Activated CD4-positive, CD25-positive, alpha-beta regulatory T cell treated with anti-CD3 and anti-CD28 coated beads, Interleukin-2, amount 50 U/mL, for 72 hours (primary cell): Measurements from ENCODE around the gene SLC23A2.
"Not testable (repeated sequence)": the region's sequence is repeated elsewhere in the genome, so short reads cannot be mapped to it uniquely, and the experiment has no call there.

Experiments used
- DNase-seq: peaks from one replicate; pipeline ENCODE4 v3.0.0; 2021

Gene SLC23A2

DNA sequence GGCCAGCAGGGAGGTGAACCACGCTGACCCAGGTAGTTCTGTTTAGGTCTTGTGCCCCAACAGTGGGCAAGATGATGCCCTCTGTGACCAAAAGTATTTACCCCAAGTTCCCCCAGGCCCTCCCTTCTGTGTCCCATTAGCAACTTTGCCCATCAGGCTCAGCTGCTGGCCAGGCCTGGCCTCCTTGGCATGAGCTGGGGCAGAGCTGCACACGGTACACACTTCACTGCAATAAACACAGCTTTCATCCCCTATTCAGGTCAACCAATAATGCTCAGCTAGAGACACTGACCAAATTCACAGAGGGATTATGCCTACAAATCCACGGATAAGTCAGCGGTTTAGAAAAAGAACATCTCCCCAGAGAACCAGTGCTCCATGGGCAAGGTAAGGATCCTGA lies 103.7 kb downstream of the SLC23A2 start:
- DNase-seq, result no peak

DNA sequence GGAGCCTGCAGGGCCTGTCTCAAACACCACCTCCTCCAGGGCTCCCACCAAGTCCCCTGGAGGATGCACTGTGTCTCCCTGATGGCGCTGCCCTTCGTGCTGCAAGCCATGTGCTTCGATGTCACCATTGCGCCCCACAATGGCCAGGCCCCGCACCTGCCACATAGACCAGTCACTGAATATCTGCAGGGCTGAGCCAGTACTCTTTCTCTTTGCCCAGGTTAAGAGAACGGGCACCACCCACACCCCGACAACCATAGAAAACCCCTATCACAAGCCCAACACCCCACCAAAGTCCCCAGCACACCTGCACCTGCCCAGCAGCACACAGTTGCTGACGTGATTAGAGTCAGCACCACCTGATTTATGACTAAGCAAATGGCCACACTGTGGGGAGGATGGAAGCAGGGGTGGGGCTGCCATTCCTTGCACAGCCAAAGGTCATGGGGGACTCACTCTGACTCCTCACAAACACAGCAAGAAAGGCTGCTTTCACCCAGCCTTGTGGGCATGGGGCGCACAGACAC lies 104.3 kb downstream of the SLC23A2 start:
- DNase-seq, result no peak

DNA sequence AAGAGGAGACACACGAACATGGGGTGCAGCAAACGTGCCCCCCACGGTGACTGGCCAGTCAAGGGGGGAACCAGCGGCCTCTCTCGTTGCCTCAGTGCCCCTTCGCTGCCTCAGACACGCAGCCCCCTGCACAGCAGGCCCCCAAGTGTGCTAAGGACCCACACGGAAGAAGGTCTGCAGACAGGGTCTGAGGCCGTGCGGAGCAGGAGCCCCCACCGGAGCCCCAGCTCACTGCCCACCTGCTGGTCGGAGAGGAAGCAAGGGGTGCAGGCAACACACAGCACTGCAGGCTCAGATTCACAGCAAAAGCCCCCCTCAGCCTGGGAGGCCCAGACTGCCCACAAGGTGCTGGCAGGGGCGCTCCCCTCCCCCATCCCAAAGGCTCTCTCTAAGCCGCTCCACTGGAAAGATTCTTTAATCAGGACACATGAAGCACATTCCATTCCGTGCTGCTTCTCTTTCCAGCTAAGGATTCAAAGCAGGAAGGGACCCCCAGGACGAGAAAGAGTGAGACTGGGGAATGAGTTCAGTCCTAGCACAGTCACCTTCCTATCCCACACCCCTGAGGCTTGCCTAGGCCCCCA lies 105.1 kb downstream of the SLC23A2 start:
- no peak for DNase-seq

DNA sequence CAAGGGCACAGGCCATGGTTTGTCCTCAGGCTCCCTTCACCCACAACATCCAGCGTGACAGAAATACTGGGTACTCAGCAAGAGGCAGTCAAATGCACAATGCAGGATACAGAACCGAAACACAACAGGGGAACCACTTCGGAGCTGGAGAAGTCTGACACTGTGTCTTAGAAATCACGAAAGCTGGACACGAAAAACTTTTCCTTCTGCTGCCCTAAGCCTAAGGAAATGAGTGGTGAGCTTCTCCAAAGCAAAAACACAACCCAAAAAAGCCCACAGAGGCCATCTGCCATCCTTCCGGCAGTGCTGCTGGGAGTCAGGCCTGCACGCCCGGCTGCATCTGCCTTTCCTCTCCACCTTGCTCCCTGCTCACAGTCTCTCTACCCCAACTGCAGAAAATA lies 106.3 kb downstream of the SLC23A2 start:
- DNase-seq, result no peak

DNA sequence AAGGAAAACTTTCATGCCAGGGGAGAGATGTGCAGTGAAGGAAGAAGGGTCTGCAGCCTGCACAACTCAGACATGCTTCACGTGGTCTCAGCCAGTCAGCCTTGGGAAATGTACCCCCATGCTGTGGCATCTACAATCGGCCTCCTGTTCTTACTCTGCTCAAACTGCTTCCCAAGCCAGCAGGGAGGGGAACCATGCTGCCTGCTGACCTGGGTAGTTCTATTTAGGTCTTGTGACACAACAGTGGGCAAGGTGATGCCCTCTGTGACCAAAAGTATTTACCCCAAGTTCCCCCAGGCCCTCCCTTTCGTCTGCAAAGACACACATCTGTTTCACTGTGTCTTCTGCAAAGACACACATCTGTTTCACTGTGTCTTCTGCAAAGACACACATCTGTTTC lies 106.9 kb downstream of the SLC23A2 start:
- no peak for DNase-seq

DNA sequence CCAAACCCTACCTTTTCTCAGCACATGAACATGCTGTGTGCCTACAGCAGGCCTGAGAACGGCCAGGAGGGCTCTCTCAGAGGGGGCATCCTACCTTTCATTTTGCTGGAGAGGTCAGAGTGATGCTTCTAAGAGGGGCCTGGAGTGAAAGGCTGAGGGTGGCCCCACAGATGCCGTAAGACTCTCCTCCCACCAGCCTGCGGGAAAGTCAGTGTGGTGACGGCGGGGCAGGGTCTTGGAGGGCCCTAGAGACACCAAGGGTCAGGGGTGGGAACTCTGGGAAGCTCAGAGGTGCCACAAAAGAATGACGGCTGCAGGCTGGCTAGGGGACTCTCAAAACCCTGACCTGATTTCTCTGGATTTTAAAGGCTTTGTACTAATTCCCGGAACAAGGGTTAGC lies 107.6 kb downstream of the SLC23A2 start:
- no peak for DNase-seq

DNA sequence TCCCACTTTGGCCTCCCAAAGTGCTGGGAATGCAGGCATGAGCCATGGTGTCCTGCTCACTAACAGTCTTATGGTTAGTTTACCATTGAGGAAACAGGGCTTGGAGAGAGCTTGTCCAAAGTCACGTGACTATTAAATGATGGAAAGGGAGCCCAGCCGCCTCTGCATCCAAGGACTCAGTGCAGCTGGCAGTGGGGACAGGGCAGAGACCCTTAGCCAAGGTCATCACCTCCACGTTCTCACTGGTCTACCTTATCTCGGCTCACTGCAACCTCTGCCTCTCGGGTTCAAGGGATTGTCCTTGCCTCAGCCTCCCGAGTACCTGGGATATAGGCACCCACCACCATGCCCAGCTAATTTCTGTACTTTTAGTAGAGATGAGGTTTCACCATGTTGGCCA lies 109.3 kb downstream of the SLC23A2 start:
- DNase-seq, result no peak

DNA sequence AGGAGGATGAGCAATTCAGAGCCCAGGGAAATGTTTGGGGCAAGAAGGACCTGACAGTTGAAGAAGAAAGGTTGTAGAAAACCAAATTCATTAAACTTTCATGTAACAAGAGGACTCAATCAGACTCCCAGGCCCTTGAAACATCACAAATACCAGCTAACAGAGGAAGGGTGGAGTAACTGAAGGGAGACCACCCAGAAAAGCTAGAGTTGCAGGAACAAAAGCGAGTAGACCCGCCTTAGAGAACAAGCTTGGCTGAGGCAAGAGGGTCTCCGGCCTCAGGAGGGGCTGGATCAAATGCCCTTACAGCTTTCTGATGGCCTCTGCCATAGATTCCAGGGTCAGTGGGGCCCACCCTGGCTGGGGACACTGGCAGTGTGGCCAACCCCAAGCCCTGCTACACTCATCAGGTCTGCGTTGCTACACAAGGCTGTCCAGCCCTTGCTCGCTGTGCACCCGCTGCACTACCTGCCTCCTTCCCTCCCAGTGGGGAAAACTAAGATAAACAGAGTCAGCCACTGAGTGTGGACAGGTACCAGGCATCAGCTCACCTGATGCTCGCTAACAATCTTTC lies 110.0 kb downstream of the SLC23A2 start:
- no peak for DNase-seq

DNA sequence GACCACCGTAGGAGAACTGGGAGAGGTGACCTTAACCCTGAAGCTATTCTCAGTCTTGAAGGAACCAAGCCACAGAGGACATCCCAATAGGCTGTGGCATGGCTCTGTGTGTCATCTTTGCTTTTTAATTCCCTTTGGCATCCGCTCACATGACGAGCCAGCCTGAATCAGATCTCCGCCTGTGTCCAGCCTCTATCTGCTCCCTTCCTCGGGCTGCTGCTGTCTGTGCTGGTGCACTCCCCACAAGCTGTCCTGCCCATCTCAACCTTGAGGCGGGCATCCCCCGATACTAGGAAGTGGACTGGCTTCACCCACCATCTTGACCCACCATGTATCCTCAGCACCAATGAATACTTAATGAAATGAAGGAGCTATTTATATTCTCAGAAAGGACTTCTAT lies 111.9 kb downstream of the SLC23A2 start:
- no peak for DNase-seq

DNA sequence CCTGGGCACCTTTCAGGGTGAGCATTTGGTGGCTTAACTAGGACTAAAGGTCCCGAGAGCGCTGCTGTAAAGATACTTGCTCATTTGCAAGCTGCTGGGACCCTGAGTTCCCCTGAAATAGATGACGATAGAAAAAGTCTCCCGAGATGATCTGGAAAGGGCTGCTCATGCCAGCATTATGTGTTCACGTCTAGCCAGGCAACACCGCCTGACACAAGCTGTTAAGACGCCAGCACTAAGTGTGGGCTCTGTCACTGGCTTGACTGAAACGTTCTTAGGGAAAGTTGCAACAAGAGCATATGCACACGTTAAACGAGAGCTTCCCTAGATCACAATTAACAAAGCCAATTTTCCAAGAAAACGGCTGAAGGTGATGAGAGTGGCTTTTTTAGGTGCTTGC lies 113.7 kb downstream of the SLC23A2 start:
- DNase-seq, result no peak

DNA sequence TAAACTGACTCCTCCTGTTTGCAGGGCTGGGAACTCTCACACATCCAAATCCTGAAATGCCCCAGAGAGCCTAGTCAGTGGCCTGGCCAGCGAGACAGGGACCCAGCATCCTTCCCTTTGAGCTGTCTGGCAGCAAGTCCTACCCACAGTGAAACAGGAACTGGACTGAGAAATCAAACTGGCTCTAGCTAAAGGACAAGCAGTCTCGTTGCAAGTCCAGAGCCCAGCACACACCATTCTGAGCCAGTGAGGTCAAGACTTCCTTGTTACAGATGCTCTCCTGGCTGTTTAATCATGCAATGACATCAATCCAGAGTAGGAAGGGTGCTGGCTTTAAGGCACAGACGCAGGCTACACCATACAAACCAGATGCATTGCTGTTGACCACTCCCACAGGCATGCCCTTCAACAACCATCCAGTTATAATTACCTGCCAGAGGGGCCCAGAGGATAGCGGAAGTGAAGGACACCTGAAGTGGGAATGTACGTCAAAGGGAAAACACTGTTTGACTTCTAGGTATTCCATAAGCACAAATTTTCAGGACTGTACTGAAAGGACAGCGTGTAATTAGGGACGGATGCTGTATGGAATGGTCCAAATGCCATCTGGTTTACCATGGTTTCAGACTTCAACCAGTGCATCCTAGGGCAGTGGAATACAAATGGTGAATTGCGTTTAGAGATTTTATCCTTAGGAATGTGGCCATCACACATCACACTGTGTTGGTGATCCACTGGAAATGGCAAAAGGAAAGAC lies 114.4 kb downstream of the SLC23A2 start:
- no peak for DNase-seq

DNA sequence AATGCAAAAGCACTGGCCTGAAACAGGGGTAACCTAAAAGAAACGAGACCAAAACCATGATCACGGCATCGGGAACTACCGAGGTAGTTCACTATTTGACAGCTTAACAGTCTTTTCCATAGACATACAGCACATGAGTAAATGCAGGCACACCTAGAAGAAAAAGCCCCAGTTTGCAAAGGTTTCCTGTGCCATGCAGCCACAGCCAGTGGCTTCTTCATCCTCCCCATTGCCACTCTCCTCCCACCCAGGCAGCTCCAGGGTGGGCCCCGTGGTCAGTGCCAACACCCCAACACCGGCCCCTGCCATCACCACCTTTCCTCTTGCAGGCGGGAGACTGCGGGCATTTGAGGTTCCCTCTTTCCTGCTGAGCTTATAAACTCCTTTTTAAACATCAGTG lies 115.4 kb downstream of the SLC23A2 start:
- no peak for DNase-seq

DNA sequence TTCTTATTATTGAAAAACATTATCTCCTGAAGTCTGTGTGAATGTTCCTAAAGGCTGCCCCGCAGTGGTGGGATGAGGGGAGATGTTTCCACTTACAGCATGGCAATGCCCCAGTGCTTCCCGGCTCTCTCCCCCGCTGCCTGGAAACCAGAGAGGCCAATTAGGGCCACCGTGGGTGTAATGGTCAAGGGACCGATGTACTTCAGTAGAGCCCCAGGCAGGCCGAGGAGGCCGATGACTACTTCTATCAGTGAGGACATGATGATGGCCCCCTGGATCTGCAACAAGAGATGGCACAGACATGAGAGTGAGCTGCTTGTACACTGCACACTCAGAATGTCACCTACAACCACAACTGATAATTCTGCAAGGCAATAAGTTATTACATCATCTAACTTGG lies 117.8 kb downstream of the SLC23A2 start:
- DNase-seq, result no peak

DNA sequence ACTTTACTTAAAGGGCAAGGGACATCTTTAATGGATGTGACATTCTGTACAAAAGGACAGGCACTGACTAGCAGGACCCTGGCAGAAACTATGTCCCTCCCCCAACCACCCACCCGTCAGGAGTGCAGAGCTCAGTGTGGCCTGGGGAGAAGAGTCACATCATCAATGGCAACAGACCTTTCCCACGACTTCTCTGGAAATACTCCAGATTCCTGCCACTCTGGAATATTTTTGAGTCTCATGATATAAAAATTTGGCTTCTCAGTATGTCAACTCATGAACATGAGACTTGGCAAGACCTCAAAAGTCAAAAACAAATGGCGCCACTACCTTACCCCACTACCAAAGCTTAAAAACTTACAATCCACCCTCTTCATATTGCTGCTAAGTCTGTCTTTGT lies 118.3 kb downstream of the SLC23A2 start:
- DNase-seq, result no peak

DNA sequence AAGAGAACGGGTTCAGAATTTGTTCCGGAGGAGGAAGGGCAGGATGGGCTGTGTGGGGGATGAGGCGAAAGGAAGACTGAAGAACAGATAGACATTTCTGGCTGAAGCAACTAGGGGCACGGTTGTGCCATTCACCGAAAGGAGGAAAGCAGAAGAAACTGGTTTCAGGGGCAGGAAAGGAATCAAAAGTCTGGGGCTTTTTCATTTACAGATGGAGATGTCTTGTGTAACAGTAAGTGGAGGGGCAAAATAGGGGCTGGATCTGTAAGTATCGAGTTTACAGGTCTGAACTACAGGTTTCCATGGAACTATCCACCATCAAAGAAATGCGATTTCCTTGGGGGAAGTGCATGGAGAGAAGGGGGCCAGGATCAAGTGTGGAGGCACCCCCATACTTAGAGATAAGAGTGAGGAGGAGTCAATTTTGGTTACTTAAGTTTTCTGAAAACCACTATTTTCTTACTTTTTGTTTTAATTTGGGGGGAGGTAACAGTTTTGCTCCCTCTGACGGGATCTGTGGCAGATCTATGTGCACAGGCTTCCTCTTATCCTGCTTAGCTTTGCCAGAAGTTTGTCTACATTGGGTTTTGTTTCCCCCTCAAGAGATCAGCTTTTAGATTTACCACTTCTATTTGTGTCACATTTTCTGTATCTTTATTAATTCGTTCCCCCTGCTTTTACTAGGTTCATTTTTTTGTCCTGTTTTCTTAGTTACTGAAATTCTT lies 120.1 kb downstream of the SLC23A2 start:
- DNase-seq, result no peak

DNA sequence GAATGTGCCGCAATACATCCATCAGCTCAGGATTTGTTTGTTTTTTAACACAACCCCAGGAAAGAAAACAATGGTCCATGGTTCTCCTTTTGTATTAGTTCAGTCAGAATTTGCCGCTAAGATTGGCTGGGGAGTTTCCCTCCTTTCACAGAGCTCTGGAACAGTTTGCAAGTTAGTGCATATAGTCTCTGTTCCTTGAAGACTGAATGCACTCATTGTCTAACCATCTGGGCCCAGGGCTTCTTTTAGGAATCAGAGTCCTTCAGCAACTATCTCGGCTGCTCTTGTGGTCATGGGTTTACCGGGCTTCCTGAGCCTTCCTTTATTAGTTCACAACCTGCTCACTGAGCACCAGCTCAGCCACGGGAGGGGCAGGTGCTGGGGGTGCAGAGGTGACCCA lies 121.3 kb downstream of the SLC23A2 start:
- DNase-seq, result no peak

DNA sequence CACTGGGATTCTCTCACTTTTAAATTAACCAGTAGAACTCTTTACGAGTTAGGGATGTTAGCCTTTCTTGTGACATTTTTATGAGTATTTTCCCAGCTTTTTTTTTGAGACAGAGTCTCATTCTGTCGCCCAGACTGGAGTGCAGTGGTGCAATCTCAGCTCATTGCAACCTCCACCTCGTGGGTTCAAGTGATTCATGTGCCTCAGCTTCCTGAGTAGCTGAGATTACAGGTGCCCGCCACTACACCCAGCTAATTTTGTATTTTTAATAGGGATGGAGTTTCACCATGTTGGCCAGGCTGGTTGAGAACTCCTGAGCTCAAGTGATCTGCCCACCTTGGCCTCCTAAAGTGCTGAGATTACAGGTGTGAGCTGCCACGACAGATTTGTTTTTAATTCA lies 123.2 kb downstream of the SLC23A2 start:
- not testable (repeated sequence) for DNase-seq

DNA sequence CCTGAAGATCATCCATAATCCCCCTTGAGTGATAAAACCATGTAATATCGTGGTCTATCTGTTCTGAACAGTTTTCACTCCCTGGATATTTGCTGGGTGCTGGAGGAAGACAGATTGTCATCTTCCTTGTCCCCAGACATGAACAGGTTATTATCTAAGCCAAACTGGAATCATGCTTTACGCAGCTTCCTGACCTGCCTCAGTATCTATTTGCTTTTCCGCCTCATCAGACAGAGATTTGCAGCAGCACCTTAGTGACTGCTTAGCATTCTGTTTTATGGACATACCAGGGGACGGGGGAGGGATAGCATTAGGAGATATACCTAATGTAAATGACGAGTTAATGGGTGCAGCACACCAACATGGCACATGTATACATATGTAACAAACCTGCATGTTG lies 124.6 kb downstream of the SLC23A2 start:
- DNase-seq, result no peak

DNA sequence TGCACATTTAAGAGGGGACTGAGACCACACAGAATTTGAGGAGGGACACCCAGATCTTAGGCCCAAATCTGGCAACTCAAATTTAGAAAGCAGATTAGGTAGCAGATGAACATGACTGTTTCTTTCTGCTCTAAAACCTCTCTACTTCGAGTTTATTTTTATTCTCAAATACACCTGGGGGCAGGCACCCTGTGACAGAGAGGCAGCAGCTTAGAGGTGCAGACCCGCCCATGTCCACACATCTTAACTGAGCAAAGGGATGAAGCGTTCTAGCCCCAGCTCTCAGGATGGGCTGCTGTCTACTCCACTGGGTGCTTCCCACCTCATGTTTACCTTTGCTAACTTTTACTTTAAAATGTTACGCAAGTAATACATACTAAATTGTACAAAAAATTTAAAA lies 125.0 kb downstream of the SLC23A2 start:
- no peak for DNase-seq

DNA sequence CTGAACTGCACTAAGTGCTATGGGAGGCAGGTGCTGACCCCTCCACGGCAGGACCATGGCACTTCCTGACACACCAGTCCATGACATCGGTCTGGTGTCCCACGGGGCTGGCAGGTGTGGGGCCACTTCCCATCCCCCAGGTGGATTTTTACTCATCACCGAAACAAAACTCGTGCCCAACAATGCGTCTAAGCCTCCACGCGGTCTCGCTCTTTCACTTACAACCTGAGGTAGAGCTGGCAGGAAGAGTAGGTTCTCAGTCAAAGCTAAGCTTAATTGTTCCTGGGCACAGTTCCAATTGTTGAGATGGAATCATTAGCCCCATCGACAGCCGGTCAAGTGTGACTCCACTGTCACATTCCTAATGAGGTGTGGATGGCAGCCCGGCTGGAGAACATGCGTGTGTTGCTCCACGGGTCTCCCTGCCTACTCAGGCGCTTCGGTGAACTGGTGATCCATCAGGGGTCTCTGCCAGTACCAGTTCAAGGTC lies 125.7 kb downstream of the SLC23A2 start:
- DNase-seq, result no peak

DNA sequence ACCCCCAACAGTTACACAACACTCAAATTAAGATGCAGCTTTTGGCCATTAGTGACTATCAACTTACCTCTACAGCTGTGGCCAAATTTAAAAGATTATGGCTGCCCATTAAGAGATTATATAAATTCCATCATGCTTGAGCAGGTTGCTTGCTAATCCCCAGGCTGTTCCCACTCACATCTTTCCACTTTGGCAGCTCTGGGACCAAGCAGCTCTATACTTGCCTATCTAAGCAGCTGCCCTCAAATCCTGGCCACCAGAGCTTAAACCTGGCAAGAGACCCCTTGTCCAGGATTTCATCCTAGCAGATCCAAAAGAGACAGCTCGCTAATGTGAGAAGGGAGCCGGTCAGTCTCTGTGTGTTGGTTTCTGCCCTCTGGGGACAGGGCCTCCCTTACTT lies 127.9 kb downstream of the SLC23A2 start:
- no peak for DNase-seq

DNA sequence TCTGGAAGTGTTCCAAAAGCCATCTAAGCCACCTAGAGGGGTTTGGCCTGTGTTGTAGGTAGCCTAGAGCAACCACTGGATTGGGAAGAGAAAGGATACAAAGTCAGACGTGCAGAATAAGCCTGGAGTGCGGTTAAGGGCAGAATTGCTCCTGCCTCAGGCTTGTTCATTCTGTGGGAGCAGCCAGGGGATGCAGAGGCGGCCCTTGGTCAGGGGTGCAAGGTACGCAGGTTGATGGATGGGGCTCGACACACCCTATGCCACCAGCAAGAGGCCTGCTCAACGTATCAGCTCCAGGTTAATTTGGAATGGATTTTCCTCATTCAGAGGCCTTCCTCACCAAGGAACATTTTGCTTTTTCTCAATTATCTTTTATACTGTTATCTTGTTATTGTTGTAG lies 129.8 kb downstream of the SLC23A2 start:
- no peak for DNase-seq

DNA sequence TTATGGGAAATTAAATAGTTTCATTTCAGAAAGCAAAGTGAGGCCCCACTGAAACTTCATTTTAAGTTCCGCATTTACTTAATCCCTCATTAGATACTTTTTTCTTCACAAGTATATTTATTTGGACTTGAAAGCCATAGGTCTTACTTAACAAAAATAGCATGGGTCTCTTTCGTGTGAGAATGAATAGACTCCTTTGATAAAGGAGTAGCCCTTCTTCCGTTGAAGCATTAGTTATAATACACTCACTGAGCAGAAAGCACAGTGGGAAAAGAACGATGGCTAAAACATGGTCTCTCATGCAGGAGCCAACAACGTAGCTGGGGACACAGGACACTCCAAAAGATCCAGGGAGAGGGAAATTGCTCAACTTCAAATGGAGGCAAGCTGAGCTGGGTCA lies 130.4 kb downstream of the SLC23A2 start:
- no peak for DNase-seq
